D341Med (cell line): ENCODE results near the gene VAV2.
"Not testable (repeated sequence)": the region's sequence is repeated elsewhere in the genome, so short reads cannot be mapped to it uniquely, and the experiment has no call there.

Source experiments
- DNase-seq: peaks from one replicate; pipeline ENCODE4 v3.0.0; 2012; ENCODE audit warnings: low spot score

Gene VAV2

GRCh38 chr9:133969681-133970580 is 22.2 kb downstream of the VAV2 start:
- no peak for DNase-seq

GRCh38 chr9:133968966-133969617 is 23.0 kb downstream of the VAV2 start:
- DNase-seq: no peak

GRCh38 chr9:133968428-133968827 is 23.7 kb downstream of the VAV2 start:
- DNase-seq: no peak

- no peak for DNase-seq
Measured at GRCh38 chr9:133967024-133967741, 24.9 kb downstream of the VAV2 start.

- no peak for DNase-seq
Measured at GRCh38 chr9:133964463-133964862, 27.7 kb downstream of the VAV2 start.

- no peak for DNase-seq
Measured at GRCh38 chr9:133963166-133963565, 29.0 kb downstream of the VAV2 start.

- DNase-seq: no peak
Measured at GRCh38 chr9:133962341-133962740, 29.8 kb downstream of the VAV2 start.

- no peak for DNase-seq
Measured at GRCh38 chr9:133961226-133962165, 30.6 kb downstream of the VAV2 start.

- peak; percentile 62 for DNase-seq
Measured at GRCh38 chr9:133960568-133961129, 31.5 kb downstream of the VAV2 start.

GRCh38 chr9:133959966-133960567 is 32.1 kb downstream of the VAV2 start:
- DNase-seq: no peak

GRCh38 chr9:133959171-133959570 is 33.0 kb downstream of the VAV2 start:
- DNase-seq: no peak

GRCh38 chr9:133958756-133959155 is 33.4 kb downstream of the VAV2 start:
- no peak for DNase-seq

- DNase-seq: not testable (repeated sequence)
Measured at GRCh38 chr9:133957772-133958171, 34.4 kb downstream of the VAV2 start.

- no peak for DNase-seq
Measured at GRCh38 chr9:133957328-133957727, 34.8 kb downstream of the VAV2 start.

GRCh38 chr9:133956520-133957076 is 35.5 kb downstream of the VAV2 start:
- DNase-seq: no peak

GRCh38 chr9:133955821-133956411 is 36.2 kb downstream of the VAV2 start:
- peak; percentile 65 for DNase-seq

GRCh38 chr9:133954862-133955529 is 37.1 kb downstream of the VAV2 start:
- no peak for DNase-seq

- DNase-seq: no peak
Measured at GRCh38 chr9:133953976-133954709, 38.0 kb downstream of the VAV2 start.

GRCh38 chr9:133953621-133953975 is 38.5 kb downstream of the VAV2 start:
- DNase-seq: no peak
